Activated naive CD4-positive, alpha-beta T cell treated with anti-CD3 and anti-CD28 coated beads, Interleukin-2, amount 50 U/mL, for 16 hours (primary cell): ENCODE measurements around the gene SLC44A4.
"Not testable (repeated sequence)": the region's sequence is repeated elsewhere in the genome, so short reads cannot be mapped to it uniquely, and the experiment has no call there.

Experiments
- DNase-seq: peaks from one replicate; pipeline ENCODE4 v3.0.0-alpha.2; 2020

SLC44A4 gene

DNA sequence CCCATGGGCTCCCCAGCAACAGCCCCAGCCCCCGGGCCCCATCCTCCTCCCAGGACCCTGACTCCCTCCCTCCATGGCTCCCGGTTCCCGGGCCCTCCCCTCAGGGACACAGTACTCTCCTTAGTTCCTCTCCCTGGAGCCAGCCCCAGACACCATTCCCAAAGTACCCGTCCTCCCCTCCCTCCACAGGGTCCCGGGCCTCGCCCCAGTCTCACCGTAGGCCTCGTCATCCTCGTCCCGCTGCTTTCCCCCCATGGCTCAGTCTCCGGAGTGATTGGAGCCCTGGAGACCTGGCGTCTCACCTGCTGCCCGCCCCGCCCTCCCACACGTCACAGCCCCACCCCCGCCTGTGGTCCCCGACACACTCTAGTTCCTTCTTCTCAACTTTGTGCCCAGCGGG, at the start of gene SLC44A4:
Gene SLC44A4 (minus strand): TSS at position 272 of the 400 bp plus-strand sequence. CDS start 17 bp downstream, at position 255.
- no peak for DNase-seq

GRCh38 chr6:31928672-31928939, 49.8 kb upstream of the SLC44A4 start:
- DNase-seq, result no peak

GRCh38 chr6:31927863-31928671, 49.3 kb upstream of the SLC44A4 start:
- no peak for DNase-seq

DNA sequence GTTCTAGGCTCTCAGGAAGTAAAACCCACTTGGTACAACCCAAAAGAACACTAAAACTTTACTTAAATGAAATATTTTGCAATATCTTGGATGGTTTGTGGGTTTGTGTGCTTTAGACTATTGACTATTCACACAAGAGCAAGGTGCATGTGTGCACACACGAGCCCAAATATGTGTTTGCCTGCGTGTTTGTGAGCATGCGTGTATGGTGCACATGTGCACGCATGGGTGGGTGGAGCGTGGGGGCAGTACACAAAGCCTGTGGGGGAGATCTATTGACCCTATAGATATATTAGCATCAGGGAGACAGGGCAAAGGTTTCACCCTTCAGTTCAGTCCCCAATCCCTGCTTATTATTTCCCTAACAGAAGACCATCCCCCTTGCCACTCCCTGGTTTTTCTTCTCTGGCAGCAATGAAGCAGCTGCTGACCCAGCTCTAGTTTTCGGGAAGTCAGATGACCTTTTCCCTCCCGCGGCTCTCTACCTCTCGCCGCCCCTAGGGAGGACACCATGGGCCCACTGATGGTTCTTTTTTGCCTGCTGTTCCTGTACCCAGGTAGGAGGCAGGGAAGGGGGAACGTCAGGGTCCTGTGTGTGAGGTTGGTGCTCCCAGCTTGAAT, 48.6 kb upstream of the SLC44A4 start, which contains the start of gene C2:
Gene C2 (plus strand): TSS at position 476 of the 621 bp plus-strand sequence. CDS start 36 bp downstream, at position 512.
- no peak for DNase-seq

GRCh38 chr6:31922942-31923341, 44.1 kb upstream of the SLC44A4 start:
- no peak for DNase-seq

DNA sequence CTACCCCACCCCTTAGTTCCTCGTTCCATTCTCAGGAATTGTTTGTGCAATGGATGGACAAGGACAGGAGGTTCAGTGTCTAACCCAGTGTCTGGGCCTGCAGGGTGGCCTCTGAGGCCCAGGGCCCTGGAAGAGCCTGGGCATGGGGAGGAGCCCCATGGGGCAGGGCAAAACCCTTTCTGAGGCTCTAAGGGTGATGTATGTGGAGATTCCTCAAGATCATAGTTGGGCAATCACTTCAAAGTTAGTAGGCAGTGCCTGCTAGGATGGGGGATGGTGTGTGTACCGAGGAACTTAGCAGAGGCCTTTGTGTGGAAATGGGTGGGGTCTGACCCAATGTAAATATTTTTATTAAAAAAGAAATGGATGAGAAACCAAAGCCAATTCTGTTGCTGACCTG, 42.0 kb upstream of the SLC44A4 start:
- DNase-seq, result no peak

DNA sequence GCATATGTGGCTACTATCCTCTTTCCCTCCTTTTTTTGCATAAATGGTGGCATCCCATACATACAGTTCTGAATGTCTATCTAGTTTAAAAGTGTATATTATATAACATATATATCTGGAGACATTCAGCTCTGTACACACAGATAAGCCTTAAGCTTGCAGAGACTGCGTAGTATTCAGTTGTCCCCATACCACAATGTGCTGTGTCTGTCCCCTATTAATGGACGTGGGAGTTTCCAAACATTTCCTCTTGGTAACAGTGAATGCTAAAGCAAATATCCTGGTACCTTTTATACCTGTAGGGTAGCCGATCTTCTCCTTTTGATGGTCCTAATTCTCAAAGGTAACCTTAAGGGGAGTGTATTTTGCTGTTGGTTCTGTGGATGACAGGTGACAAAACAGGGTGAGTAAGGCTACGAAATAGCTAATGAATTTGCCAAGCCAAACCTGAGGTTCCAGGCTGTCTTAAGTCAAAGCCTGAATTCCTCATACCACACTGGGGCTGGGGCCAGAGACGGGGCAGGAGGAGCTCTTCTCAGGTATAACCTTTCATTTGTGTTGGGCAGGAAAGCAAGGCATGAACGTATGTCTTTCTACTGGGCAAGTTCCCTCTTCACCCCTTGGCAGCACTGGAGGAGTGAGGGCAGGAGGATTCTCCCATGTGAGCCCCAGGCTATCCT, 41.0 kb upstream of the SLC44A4 start:
- DNase-seq, result no peak

DNA sequence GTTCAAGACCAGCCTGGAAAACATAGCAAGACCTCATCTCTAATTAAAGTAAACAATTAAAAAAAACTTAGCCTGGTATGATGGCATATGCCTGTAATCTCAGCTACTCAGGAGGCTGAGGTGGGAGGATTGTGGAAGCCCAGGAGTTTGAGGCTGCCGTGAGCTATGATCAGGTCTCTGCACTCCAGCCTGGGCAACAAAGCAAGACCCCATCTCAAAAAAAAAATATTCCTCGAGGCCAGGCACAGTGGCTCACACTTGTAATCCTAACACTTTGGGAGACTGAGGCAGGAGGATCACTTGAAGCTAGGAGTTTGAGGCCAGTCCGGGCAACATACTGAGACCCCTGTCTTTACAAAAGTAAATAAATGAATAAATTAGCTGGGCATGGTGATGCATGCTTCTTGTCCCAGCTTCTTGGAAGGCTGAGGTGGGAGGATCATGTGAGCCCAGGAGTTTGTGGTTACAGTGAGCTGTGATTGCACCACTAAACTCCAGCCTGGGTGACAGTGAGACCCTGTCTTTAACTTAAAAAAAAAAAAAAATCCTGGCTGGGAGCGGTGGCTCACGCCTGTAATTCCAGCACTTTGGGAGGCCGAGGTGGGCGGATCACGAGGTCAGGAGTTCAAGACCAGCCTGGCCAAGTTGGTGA, 39.4 kb upstream of the SLC44A4 start:
- no peak for DNase-seq

- DNase-seq, result no peak
These were observed 37.0 kb upstream of the SLC44A4 start for GRCh38 chr6:31915756-31916155.

DNA sequence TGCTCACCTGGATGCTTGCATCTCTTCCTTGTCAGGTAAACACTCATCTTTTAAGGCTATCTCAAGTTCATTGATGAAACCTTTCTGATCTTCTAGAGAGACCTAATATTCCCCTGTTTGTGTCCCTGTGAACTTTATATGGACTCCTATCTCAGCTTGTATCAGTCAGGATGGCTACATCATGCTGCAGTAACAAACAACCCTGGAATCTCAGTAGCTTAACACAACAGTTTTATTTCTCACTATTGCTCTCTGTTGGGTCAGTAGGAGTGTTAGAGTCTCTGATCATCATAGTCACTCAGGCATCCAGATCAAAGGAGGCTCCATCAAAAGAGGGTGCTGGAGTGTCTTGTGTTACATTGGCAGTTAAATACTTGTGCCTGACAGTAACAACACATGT, 36.6 kb upstream of the SLC44A4 start:
- DNase-seq, result no peak

DNA sequence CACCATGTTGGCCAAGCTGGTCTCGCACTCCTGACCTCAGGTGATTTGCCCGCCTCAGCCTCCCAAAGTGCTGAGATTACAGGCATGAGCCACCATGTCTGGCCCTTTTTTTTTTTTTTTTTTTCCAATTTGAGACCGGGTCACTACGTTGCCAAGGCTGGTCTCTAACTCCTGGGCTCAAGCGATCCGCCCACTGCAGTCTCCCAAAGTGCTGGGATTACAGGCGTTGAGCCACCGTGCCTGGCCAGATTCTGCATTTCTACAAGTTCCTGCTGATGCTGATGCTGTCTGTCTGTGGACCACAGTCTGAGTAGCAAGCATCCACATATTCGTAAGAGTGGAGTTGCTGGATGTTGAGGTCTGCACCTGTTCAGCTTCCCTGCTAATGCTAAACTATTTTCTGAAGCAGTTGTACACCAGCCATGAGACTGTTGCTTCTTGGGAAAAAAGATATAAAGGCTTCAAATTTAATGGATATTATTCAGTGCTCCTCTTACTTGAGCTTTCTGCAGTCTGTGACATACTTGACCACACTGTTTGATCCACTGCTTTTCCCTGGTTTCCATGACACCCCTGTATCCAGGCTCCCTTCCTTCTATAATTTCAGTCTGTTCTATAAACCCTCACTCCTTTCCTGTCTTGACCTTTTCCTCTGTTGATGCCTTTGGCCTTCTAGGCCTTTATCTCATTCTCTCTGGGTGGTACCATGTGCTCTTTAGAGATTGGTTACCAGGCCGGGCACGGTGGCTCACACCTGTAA, 33.2 kb upstream of the SLC44A4 start:
- DNase-seq, result no peak

GRCh38 chr6:31909298-31909697, 30.5 kb upstream of the SLC44A4 start:
- DNase-seq, result not testable (repeated sequence)

- no peak for DNase-seq
These were observed 30.0 kb upstream of the SLC44A4 start for GRCh38 chr6:31908791-31909190.

DNA sequence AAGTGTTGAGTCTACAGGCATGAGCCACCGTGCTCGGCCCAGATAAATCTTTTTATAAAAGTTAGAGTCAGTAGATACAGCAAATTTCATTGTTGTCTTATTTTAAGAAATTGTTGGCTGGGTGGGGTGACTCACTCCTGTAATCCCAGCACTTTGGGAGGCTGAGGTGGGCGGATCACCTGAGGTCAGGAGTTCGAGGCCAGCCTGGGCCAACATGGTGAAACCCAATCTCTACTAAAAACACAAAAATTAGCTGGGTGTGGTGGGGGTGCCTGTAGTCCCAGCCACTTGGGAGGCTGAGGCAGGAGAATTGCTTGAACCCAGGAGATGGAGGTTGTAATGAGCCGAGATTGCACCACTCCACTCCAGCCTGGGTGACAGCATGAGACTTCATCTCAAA, 29.5 kb upstream of the SLC44A4 start:
- not testable (repeated sequence) for DNase-seq

DNA sequence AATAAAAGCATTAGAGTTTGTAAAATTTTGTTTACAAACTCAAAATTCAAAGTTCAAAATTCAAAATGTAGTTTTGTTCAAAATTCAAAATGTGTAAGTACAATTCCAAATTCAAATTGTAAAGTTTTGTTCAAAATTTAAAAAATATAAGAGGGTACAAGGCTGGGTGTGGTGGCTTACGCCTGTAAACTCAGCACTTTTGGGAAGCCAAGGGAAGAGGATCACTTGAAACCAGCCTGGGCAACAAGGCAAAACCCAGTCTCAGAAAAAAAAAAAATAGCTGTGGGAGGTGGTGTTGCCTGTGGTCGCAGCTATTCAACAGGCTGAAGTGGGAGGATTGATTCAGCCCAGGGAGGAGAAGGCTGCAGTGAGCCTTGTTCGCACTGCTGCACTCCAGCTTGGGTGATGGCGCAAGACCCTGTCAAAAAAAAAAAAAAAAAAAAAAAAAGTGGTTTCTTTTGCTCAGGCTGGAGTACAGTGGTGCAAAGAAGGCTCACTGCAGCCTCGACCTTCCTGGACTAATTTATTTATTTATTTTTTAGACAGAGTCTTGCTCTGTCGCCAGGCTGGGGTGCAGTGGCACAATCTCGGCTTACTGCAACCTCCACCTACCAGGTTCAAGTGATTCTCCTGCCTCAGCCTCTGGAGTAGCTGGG, 28.5 kb upstream of the SLC44A4 start:
- no peak for DNase-seq

DNA sequence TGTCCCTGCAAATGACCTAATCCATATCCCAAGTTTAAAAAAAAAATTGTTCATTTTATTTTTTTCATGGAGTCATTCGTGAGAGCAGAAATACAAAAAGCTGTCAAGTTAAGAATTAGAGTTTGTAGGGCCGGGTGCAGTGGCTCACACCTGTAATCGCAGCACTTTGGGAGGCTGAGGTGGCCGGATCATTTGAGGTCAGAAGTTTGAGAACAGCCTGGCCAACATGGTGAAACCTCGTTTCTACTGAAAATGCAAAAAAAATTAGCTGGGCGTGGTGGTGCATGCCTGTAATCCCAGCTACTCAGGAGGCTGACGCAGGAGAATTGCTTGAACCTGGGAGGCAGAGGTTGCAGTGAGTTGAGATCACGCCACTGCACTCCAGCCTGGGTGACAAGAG, 27.9 kb upstream of the SLC44A4 start:
- not testable (repeated sequence) for DNase-seq

- DNase-seq, result no peak
These were observed 27.3 kb upstream of the SLC44A4 start for GRCh38 chr6:31906122-31906521.

DNA sequence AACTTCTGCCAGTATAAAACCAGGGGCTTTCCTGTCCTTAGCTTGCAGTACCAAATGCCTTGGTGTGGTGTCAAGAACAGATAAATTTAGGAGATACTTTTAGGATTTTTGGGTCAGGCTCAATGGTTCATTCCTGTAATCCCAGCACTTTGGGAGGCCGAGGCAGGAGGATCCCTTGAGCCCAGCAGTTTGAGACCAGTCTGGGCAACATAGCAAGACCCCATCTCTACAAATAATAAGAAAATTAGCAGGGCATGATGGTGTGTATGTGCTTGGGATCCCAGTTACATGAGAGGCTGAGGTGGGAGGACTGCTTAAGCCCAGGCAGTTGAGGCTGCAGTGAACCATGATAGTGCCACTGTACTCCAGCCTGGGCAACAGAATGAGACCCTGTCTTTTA, 26.2 kb upstream of the SLC44A4 start:
- no peak for DNase-seq

DNA sequence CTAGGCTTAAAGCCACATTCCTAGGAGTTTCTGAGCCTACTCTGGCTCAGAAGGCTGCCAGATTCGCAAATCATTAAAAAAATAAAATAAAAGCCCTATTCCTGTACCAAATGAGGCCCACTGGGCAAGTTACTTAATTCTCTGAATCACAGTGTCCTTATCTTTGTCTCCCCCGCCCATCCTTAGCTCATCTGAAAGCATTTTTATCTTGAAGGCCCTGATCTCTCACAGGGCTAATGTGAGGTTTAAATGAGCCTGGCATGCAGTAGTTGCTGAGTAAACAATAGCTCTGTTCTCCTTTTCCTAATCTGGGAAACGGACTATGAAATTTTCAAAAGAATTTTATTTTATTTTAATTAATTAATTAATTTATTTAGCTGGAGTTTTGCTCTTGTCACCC, 25.2 kb upstream of the SLC44A4 start:
- no peak for DNase-seq

- peak; percentile 89 for DNase-seq
These were observed 23.3 kb upstream of the SLC44A4 start, which contains the start of gene ZBTB12 for GRCh38 chr6:31901953-31902643. Gene ZBTB12 (minus strand): TSS chr6:31902086. CDS start chr6:31901305, 781 bp downstream.

GRCh38 chr6:31901415-31901952, 22.7 kb upstream of the SLC44A4 start:
- peak; percentile 82 for DNase-seq
